ENCODE data around the gene FDX2. TPM values are rescaled to one million over a fixed set of nuclear protein-coding genes. Genes with fewer than 3 reads are reported as not detected.

Gene FDX2
- total and polyA plus RNA-seq, 2 of the 13 experiments (the other 11 are each of a cell fraction or from before 2014, with no cell fraction given) = 21.0 to 24.7 TPM

GRCh38 chr19:10288662-10289166 lies 27.1 kb downstream of the FDX2 start (continued):
- TF ChIP-seq SIX4 (CRISPR knock-in tag; IDR thresholded peaks at IDR 0.05) (no peak), GATA4 (IDR thresholded peaks at IDR 0.05; ENCODE audit: borderline replicate concordance, low read depth) (no peak), MIXL1 (CRISPR knock-in tag; IDR thresholded peaks at IDR 0.05) (no peak), TERF1 (CRISPR knock-in tag; IDR thresholded peaks at IDR 0.05) (no peak), NR2C2 (CRISPR knock-in tag; IDR thresholded peaks at IDR 0.05; ENCODE audit: borderline replicate concordance) (peak; percentile 47; the same call in 1 of the 2 replicates), NR0B2 (CRISPR knock-in tag; IDR thresholded peaks at IDR 0.05) (no peak), ZFAT (CRISPR knock-in tag; conservative IDR thresholded peaks at IDR 0.05) (no peak), ZNF510 (CRISPR knock-in tag; IDR thresholded peaks at IDR 0.05; ENCODE audit: low read depth) (peak; percentile 62; the same call in 1 of the 2 replicates), ZNF136 (CRISPR knock-in tag; IDR thresholded peaks at IDR 0.05; ENCODE audit: low read depth) (peak; percentile 59), ZNF10 (CRISPR knock-in tag; IDR thresholded peaks at IDR 0.05; ENCODE audit: borderline replicate concordance, low read depth) (no peak), RFXAP (CRISPR knock-in tag; IDR thresholded peaks at IDR 0.05; ENCODE audit: borderline replicate concordance) (no peak), ZFX (CRISPR knock-in tag; IDR thresholded peaks at IDR 0.05; ENCODE audit: low read depth) (peak; percentile 60), ZKSCAN5 (CRISPR knock-in tag; IDR thresholded peaks at IDR 0.05) (no peak), RFX1 (IDR thresholded peaks at IDR 0.05) (no peak), ZC3H13 (CRISPR knock-in tag; IDR thresholded peaks at IDR 0.05) (peak; percentile 34; the same call in 1 of the 2 replicates), ARID4A (CRISPR knock-in tag; IDR thresholded peaks at IDR 0.05; ENCODE audit: borderline replicate concordance) (peak; percentile 40; the same call in 1 of the 2 replicates), SP4 (CRISPR knock-in tag; IDR thresholded peaks at IDR 0.05) (peak; percentile 22; the same call in 1 of the 2 replicates)
- TF ChIP-seq, protein P1, sequence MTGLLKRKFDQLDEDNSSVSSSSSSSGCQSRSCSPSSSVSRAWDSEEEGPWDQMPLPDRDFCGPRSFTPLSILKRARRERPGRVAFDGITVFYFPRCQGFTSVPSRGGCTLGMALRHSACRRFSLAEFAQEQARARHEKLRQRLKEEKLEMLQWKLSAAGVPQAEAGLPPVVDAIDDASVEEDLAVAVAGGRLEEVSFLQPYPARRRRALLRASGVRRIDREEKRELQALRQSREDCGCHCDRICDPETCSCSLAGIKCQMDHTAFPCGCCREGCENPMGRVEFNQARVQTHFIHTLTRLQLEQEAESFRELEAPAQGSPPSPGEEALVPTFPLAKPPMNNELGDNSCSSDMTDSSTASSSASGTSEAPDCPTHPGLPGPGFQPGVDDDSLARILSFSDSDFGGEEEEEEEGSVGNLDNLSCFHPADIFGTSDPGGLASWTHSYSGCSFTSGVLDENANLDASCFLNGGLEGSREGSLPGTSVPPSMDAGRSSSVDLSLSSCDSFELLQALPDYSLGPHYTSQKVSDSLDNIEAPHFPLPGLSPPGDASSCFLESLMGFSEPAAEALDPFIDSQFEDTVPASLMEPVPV (CRISPR knock-in tag; IDR thresholded peaks at IDR 0.05) = peak; percentile 39; the same call in 1 of the 2 replicates
- TF ChIP-seq, protein P2, sequence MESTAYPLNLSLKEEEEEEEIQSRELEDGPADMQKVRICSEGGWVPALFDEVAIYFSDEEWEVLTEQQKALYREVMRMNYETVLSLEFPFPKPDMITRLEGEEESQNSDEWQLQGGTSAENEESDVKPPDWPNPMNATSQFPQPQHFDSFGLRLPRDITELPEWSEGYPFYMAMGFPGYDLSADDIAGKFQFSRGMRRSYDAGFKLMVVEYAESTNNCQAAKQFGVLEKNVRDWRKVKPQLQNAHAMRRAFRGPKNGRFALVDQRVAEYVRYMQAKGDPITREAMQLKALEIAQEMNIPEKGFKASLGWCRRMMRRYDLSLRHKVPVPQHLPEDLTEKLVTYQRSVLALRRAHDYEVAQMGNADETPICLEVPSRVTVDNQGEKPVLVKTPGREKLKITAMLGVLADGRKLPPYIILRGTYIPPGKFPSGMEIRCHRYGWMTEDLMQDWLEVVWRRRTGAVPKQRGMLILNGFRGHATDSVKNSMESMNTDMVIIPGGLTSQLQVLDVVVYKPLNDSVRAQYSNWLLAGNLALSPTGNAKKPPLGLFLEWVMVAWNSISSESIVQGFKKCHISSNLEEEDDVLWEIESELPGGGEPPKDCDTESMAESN (CRISPR knock-in tag; conservative IDR thresholded peaks at IDR 0.05) = 0 out of 2 replicates have a peak, but pooled peaks have one; percentile 14
